GM08714 (cell line): ENCODE data around the gene LTBP1.
"Not testable (repeated sequence)": the region's sequence is repeated elsewhere in the genome, so short reads cannot be mapped to it uniquely, and the experiment has no call there.

Source experiments
- H3K4me3 ChIP-seq: fragments of 200-500 bp; sonication (Bioruptor generic); 2 replicates; pipeline ENCODE4 v1.5.1; 2014; ENCODE audit warnings: mild to moderate bottlenecking, low read length, inconsistent platforms
- ZNF274 ChIP-seq: IDR thresholded peaks from 2 replicates; pipeline ENCODE4 v1.6.1; 2012; ENCODE audit warnings: mild to moderate bottlenecking, low read depth, low read length

Gene LTBP1

GRCh38 chr2:33441235-33441810 is 494.6 kb downstream of the LTBP1 start:
- H3K4me3 ChIP-seq: no peak overlapping the region
- TF ChIP-seq ZNF274: no peak

- H3K4me3 ChIP-seq: not testable (repeated sequence)
Measured at GRCh38 chr2:33442052-33442451, 495.3 kb downstream of the LTBP1 start.

DNA sequence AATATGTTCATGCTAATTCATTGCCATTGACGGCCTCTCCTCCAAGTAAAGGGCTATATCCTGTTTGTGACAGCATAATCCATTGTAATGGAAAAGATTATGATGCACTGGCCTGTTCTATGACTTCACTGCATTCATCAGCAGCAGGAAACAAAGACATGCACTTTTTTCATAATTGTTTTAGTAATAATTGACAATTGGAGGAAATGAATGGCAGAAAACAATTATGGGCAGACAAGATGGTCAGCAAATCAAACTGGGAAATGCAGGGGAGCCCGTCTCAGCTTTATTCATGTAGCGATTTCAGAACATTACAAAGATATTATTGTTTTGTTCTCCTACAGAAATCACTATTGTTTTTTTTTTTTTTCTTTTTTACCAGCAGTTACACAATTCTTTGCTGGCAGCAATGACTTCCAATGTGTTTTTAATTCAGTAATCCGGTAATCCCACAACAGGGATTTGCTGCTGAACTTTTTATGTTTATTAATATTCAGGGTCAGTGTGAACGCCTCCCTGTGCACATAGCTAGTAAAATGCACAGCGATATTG is 495.9 kb downstream of the LTBP1 start:
- H3K4me3 ChIP-seq: no peak overlapping the region
- TF ChIP-seq ZNF274: no peak

GRCh38 chr2:33443274-33443829 is 496.6 kb downstream of the LTBP1 start:
- TF ChIP-seq ZNF274: no peak

GRCh38 chr2:33444967-33445366 is 498.2 kb downstream of the LTBP1 start:
- H3K4me3 ChIP-seq: no peak overlapping the region
- TF ChIP-seq ZNF274: no peak

More at GRCh38 chr2:33443274-33443829, 496.6 kb downstream of the LTBP1 start:
- H3K4me3 ChIP-seq: no peak overlapping the region

GRCh38 chr2:33448220-33448899 is 501.6 kb downstream of the LTBP1 start:
- no peak for TF ChIP-seq ZNF274
- no peak overlapping the region for H3K4me3 ChIP-seq
